ENCODE data around the gene ACSF2.

GRCh38 chr17:50482110-50482509 lies 56.1 kb downstream of the ACSF2 start:
- TF ChIP-seq CTCF (IDR thresholded peaks at IDR 0.05; ENCODE audit: borderline replicate concordance, extremely low read depth, low read length, poor library complexity, severe bottlenecking) (no peak), EZH2 (IDR thresholded peaks at IDR 0.05; ENCODE audit: borderline replicate concordance, low read depth, low read length, severe bottlenecking) (no peak)
